Skeletal muscle cell (primary cell): ENCODE measurements around the gene SSTR3.
"Not testable (repeated sequence)": the region's sequence is repeated elsewhere in the genome, so short reads cannot be mapped to it uniquely, and the experiment has no call there.

ENCODE experiments used
- DNase-seq: peaks from one replicate; pipeline ENCODE4 v3.0.0-alpha.2; 2010; ENCODE audit warnings: low read depth
- H3K4me3 ChIP-seq: 2 replicates; pipeline ENCODE4 v1.5.1; 2011; ENCODE audit warnings: low read depth, mild to moderate bottlenecking, control low read depth, low read length, moderate library complexity

The SSTR3 gene

DNA sequence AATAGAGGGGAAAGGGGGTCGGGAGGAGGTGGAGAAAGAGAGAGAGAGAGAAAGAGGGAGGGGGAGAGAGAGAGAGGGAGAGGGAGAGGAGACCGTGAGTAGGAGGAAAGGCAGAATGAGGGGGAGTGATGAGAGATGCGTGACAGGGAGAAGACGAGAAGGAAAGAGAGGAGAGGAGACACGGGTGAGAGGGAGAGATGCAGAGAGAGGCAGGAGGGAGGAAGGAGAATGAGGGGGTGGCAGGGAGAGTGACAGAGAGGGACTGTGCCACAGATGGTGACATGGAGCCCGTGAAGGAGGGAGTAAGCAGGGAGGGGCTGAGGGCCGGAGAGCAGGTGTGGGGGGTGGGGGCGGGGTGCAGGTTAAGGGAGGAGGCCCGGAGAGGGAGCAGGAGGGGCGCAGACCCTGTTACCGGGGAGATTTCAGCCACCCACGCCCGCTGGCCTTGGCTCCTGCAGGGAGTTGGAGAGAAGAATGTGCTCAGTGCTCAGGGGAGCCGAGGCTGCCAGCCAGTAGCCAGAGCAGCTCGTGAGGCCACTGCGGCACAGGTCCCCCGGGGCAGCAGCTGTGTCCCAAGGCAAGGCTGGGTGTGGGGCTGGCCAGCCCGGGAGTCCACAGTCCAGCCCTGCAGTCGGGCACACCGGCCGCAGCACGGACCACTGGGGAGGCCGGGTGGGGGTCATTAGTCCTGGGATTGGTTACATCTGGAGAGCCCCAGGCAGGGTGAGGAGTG lies at the start of gene SSTR3:
SSTR3 (minus strand) TSS at position 304 of the 733 bp plus-strand sequence. CDS start 4,674 bp downstream, outside the sequence.
- no peak within 1 kb of the TSS for H3K4me3 ChIP-seq
- DNase-seq: no peak

GRCh38 chr22:37260901-37261336 lies 48.6 kb upstream of the SSTR3 start:
- no peak overlapping the region for H3K4me3 ChIP-seq
- DNase-seq: no peak

DNA sequence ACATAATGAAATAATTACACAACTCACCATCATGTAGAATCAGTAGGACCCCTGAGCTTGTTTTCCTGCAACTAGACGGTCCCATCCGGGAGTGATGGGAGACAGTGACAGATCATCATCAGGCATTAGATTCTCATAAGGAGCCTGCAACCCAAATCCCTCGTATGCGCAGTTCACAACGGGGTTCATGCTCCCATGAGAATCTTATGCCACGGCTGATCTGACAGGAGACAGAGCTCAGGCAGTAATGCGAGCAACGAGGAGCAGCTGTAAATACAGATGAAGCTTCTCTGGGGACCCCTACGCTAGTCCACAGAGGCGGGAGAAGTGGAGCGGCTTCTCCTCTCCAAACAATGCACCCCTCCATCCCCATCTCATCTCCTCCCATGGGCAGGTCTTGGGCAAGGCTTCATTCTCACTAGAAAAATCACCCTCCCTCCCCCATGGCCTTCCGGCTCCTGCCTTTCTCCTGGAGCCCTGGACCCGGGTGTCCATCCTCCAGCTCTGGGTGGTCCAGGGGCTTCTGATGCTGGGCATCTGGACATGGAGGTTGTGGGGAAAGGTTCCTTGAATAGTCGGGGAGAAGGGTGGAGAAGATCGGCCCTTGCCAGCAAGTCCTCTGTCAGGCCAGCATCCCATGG lies 48.0 kb upstream of the SSTR3 start:
- DNase-seq: no peak
- H3K4me3 ChIP-seq: no peak overlapping the region

GRCh38 chr22:37259540-37260029 lies 47.3 kb upstream of the SSTR3 start:
- H3K4me3 ChIP-seq: no peak overlapping the region
- no peak for DNase-seq

DNA sequence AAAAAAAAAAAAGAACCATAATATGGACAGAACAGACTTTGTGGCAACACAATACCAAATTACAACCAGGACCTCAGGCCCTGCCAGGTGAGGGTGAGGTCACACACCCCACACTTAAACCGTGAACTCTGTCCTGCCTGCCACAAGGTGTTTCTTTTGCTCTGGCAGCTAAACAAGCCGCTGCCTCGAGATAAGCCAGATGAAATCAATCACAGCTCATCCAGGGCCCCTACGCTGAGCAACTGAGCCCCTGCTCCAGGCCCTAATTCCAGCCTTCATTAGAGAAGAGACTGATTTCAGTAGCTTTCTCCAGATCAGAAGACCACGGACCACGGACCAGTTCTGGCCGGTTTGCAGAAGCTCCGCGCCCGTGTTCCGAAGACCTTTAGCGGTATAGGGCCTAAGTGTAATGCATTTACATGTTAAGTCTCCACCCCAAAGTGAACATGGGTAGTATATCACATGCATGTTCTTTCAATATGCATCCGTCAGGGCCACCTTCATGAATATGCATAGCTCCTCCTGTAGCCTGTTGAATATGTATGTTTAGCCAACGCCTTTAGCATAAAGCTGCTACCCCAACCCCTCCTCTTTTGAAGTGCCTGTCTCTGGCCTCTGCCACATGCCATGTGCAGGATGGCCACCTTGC lies 46.6 kb upstream of the SSTR3 start:
- no peak overlapping the region for H3K4me3 ChIP-seq
- DNase-seq: no peak

- no peak for DNase-seq
- H3K4me3 ChIP-seq: no peak overlapping the region
Observed at GRCh38 chr22:37258005-37258752, 45.9 kb upstream of the SSTR3 start.

DNA sequence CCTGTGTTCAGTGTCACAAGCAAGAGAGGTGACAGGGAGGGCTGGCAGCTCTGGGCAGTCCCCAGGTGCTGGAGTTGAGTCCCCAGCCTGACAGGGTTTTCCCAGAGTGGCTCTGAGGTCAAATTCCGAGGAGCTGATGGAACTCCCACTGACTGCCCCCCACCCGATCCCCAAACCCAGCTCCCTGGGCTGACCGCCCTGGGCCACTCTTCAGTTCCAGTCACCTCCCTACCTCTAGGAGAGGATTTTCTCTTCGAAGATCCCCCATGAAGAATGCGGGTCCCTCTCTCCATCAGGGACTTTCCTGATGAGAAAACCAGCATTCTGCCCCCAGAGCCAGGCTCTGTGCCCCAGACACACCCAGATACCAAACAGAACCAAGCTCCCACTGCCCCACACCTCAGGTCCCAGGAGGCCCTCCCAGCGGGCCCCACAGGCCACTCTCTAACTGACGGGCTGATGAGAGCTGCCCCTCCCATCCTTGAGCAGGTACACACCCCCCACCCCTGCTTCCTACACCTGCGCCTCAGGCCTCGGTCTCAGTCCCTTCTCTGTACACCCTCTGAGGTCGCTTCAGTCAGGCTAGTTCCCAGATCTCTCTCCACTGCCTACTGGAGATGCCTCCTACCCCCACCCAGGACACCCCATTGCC lies 43.9 kb upstream of the SSTR3 start:
- DNase-seq: no peak
- H3K4me3 ChIP-seq: no peak overlapping the region

DNA sequence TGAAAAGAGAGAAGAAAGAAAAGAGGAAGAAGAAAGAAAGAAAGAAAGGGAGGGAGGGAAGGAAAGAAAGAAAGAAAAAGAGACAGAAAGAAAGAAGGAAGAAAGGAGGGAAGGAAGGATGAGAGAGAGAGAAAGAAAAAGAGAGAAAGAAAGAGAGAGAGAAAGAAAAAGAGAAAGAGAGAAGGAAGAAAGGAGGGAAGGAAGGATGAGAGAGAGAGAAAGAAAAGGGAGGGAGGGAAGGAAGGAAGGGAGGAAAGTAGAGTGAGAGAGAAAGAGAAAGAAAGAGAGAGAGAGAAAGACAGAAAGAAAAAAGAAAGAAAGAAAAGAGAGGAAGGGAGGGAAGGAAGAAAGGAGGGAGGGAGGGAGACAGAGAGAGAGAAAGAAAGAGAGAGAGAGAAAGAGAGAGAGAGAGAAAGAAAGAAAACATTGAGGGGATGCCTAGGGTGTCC lies 43.3 kb upstream of the SSTR3 start:
- no peak overlapping the region for H3K4me3 ChIP-seq
- DNase-seq: no peak

- no peak for DNase-seq
- H3K4me3 ChIP-seq: no peak overlapping the region
Observed at GRCh38 chr22:37254867-37255233, 42.6 kb upstream of the SSTR3 start.

DNA sequence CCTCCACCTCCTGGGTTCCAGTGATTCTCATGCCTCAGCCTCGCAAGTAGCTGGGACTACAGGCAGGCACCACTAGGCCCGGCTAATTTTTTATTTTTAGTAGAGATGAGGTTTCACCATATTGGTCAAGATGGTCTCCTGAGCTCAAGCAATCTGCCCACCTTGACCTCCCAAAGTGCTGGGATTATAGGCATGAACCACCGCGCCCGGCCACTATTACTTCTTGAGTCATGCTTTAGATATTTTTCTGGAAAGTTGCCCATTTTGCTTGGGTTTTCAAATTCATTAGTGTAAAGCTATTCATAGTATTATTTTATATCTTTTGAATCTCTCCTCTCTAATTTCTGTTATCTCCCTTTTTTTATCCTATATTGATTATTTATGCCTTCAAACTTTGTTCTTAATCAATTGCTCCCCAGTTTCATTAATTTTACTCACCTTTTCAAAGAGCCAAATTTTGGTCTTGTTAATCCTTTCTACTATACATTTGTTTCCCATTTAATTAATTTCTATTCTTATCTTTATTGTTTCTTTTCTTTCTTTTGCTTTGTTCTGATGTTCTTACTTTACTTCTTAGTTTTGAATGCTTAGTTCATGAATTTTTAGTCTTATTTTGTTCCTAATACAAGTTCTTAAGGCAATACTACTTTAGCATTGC lies 42.1 kb upstream of the SSTR3 start:
- H3K4me3 ChIP-seq: no peak overlapping the region
- DNase-seq: peak; percentile 36

GRCh38 chr22:37253126-37253660 lies 40.9 kb upstream of the SSTR3 start:
- no peak for DNase-seq
- H3K4me3 ChIP-seq: no peak overlapping the region

DNA sequence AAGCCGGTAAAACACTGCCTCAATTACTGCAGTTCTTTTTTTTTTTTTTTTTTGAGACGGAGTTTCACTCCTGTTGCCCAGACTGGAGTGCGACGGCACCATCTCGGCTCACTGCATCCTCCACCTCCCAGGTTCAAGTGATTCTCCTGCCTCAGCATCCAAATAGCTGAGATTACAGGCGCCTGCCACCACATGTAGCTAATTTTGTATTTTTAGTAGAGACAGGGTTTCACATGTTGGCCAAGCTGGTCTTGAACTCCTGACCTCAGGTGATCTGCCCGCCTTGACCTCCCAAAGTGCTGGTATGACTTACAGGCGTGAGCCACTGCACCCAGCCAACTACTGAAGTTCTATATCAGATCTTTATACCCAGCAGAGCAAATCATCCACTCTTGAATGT lies 39.6 kb upstream of the SSTR3 start:
- not testable (repeated sequence) for DNase-seq

DNA sequence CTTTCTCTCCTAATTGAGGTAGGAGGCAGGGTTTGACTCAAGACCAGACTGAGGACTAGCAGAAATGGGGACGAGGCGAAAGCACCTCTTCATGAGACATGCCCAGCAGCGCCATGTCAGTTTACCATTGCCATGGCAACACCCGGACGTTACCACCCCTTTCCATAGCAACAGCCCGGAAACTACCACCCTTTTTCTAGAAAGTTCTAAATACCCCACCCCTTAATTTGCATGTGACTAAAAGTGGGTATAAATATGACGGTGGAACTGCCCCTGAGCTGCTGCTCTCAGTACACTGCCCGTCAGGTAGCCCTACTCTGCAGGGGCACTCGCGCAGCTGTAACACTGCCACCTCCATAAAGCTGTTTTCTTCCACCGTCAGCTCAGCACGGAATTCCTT lies 37.7 kb upstream of the SSTR3 start:
- no peak for DNase-seq
- H3K4me3 ChIP-seq: no peak overlapping the region

More for the DNA sequence above, 39.6 kb upstream of the SSTR3 start:
- not testable (repeated sequence) for H3K4me3 ChIP-seq

DNA sequence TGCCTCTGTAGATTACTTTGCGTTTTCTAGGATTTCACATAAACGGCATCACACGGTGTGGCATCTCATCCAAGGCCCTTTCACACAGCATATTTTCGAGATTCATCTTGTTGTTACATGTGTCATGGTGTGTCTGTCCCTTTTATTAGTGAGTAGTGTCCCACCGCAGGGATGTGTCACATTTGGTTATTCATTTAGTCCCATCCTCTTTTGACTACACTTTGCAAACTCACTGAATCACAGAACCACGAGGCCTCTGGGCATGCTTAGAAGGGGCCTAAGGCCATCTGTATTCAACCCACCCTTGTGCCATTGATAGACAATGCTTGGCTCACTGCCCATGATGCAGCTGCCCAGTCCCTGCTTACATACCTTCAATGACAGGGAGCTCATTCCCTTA lies 36.0 kb upstream of the SSTR3 start:
- DNase-seq: no peak
- no peak overlapping the region for H3K4me3 ChIP-seq

- no peak for DNase-seq
- no peak overlapping the region for H3K4me3 ChIP-seq
Observed at GRCh38 chr22:37245740-37246139, 33.5 kb upstream of the SSTR3 start.

GRCh38 chr22:37244922-37245722 lies 32.8 kb upstream of the SSTR3 start:
- DNase-seq: no peak
- no peak overlapping the region for H3K4me3 ChIP-seq

DNA sequence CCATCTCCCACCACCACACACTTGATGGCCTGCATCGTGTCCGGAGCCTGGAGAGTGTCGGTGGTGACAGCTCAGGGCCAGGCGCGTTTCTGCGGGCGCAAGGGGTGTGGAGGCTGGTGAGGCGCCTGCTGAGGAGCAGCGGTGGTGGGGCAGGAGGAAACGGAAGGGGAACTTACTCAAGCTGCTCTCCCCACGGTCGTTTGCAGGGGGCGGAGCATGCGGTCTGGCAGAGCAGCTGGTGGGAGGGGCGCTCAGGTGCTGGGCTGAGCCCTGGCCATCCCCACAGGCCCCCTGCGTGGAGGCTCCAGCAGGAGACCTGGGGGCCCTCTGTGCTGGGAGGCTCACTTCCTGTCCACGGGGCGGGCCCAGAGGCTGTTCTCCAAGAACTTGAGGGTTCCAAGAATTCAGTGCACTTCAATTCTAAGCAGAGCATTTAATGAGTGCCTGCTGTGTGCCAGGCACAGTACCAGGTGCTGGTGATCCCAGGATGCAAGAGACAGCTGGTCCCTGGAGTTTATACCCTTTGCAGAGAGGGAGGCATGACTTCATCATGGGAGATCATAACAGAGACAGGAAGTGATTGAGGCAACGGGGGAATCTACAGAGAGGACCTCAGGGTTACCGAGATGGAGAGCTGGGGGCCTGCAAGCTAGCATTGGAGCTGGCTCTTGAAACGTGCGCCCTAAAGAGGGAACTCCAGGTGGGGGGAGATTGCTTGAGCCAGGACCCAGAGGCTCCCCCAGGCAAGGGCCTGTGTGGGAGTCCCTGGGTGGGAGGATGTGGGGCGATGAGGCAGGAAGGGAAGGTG lies 32.0 kb upstream of the SSTR3 start, which contains the start of gene RAC2:
RAC2 (minus strand) TSS at position 156 of the 808 bp plus-strand sequence; CDS start at position 35, 121 bp downstream.
- H3K4me3 ChIP-seq: peak within 1 kb of the TSS; percentile 58
- DNase-seq: no peak
